MM.1S (cell line): ENCODE data around the gene REEP1.

ENCODE experiments used
- CTCF ChIP-seq: fragments of 300-600 bp; sonication (generic); IDR thresholded peaks from 2 replicates; pipeline ENCODE4 v1.5.1; 2016; ENCODE audit warnings: antibody characterized with exemption, low read length, mixed read lengths
- EZH2 ChIP-seq: fragments of 300-600 bp; sonication (generic); optimal IDR thresholded peaks from 2 replicates; pipeline ENCODE3; 2017; ENCODE audit warnings: low read depth, mild to moderate bottlenecking, antibody characterized with exemption, low read length, mixed read lengths

GRCh38 chr2:86189782-86190416 is 147.5 kb downstream of the REEP1 start:
- TF ChIP-seq CTCF (no peak), EZH2 (no peak)
